Measurements from ENCODE around the gene PPIP5K2.

Gene PPIP5K2

GRCh38 chr5:103102234-103102633 lies 17.9 kb upstream of the PPIP5K2 start:
- Histone ChIP-seq H3K36me3 (replicated peaks) (no peaks in the 10 kb centered on the region), H3K27ac (no peak overlapping the region), H3K27me3 (replicated peaks) (no peaks in the 10 kb centered on the region), H3K4me3 (ENCODE audit: low read depth, low read length) (no peak overlapping the region)
- in situ Hi-C loops (cut with HindIII; ENCODE audit: low pct_ligation_motif_present, low sequenced_read_pairs): no loop called here
- no peak for DNase-seq
- TF ChIP-seq CTCF (IDR thresholded peaks at IDR 0.05; ENCODE audit: low read depth, low read length, missing control alignments): no peak

GRCh38 chr5:103108086-103108485 lies 12.0 kb upstream of the PPIP5K2 start:
- TF ChIP-seq CTCF (IDR thresholded peaks at IDR 0.05; ENCODE audit: low read depth, low read length, missing control alignments): no peak
- no peak for DNase-seq
- in situ Hi-C loops (cut with HindIII; ENCODE audit: low pct_ligation_motif_present, low sequenced_read_pairs): no loop called here
- Histone ChIP-seq H3K27ac (no peak overlapping the region), H3K27me3 (replicated peaks) (no peaks in the 10 kb centered on the region), H3K4me3 (ENCODE audit: low read depth, low read length) (no peak overlapping the region), H3K36me3 (replicated peaks) (no peaks in the 10 kb centered on the region)

- Histone ChIP-seq H3K27me3 (replicated peaks) (no peaks in the 10 kb centered on the region), H3K27ac (no peak overlapping the region), H3K4me3 (ENCODE audit: low read depth, low read length) (no peak overlapping the region), H3K36me3 (replicated peaks) (no peaks in the 10 kb centered on the region)
- TF ChIP-seq CTCF (IDR thresholded peaks at IDR 0.05; ENCODE audit: low read depth, low read length, missing control alignments): no peak
- in situ Hi-C loops (cut with HindIII; ENCODE audit: low pct_ligation_motif_present, low sequenced_read_pairs): no loop called here
- no peak for DNase-seq
Observed at GRCh38 chr5:103109277-103109676, 10.8 kb upstream of the PPIP5K2 start.

- Histone ChIP-seq H3K4me3 (ENCODE audit: low read depth, low read length) (no peak overlapping the region), H3K27me3 (replicated peaks) (no peaks in the 10 kb centered on the region), H3K36me3 (replicated peaks) (no peaks in the 10 kb centered on the region), H3K27ac (no peak overlapping the region)
- in situ Hi-C loops (cut with HindIII; ENCODE audit: low pct_ligation_motif_present, low sequenced_read_pairs): no loop called here
- no peak for DNase-seq
- no peak for TF ChIP-seq CTCF (IDR thresholded peaks at IDR 0.05; ENCODE audit: low read depth, low read length, missing control alignments)
Observed at GRCh38 chr5:103110403-103110802, 9.7 kb upstream of the PPIP5K2 start.

- in situ Hi-C loops (cut with HindIII; ENCODE audit: low pct_ligation_motif_present, low sequenced_read_pairs): no loop called here
- DNase-seq: no peak
- no peaks in the 10 kb centered on the region for H3K36me3 ChIP-seq (replicated peaks)
- H3K27ac ChIP-seq: no peak overlapping the region
- H3K27me3 ChIP-seq (replicated peaks): no peaks in the 10 kb centered on the region
- no peak for TF ChIP-seq CTCF (IDR thresholded peaks at IDR 0.05; ENCODE audit: low read depth, low read length, missing control alignments)
- no peak overlapping the region for H3K4me3 ChIP-seq (ENCODE audit: low read depth, low read length)
Observed at GRCh38 chr5:103111468-103111867, 8.6 kb upstream of the PPIP5K2 start.

GRCh38 chr5:103112910-103113309 lies 7.2 kb upstream of the PPIP5K2 start:
- no peak for TF ChIP-seq CTCF (IDR thresholded peaks at IDR 0.05; ENCODE audit: low read depth, low read length, missing control alignments)
- in situ Hi-C loops (cut with HindIII; ENCODE audit: low pct_ligation_motif_present, low sequenced_read_pairs): no loop called here
- Histone ChIP-seq H3K27me3 (replicated peaks) (no peaks in the 10 kb centered on the region), H3K27ac (no peak overlapping the region), H3K36me3 (replicated peaks) (no peaks in the 10 kb centered on the region), H3K4me3 (ENCODE audit: low read depth, low read length) (no peak overlapping the region)
- no peak for DNase-seq
